Measurements from ENCODE around the gene ZFP91.
A peak's percentile ranks its signal among the peaks of the same experiment; 100 is the strongest.

The ZFP91 gene

GRCh38 chr11:58628446-58628845 lies 49.6 kb downstream of the ZFP91 start:
- DNase-seq (ENCODE audit: low read depth in 1 of 2, low spot score in 1 of 2): no peak
- no peaks in the 10 kb centered on the region for H3K27me3 ChIP-seq (ENCODE audit: insufficient read depth, poor library complexity, severe bottlenecking)
- no peak overlapping the region for H3K27ac ChIP-seq (replicated peaks)
- H3K4me3 ChIP-seq (replicated peaks; ENCODE audit: insufficient read depth, low read length): no peak overlapping the region
- TF ChIP-seq CTCF (IDR thresholded peaks at IDR 0.05; ENCODE audit: insufficient read depth, low read length) (no peak), POLR2AphosphoS5 (IDR thresholded peaks at IDR 0.05; ENCODE audit: low read depth) (no peak), REST (IDR thresholded peaks at IDR 0.05; ENCODE audit: insufficient replicate concordance, low read depth) (no peak), SPI1 (IDR thresholded peaks at IDR 0.05; ENCODE audit: borderline replicate concordance, low read depth) (no peak), GABPA (IDR thresholded peaks at IDR 0.05; ENCODE audit: low read depth) (no peak)

GRCh38 chr11:58629857-58630256 lies 51.0 kb downstream of the ZFP91 start:
- no peak overlapping the region for H3K27ac ChIP-seq (replicated peaks)
- TF ChIP-seq SPI1 (IDR thresholded peaks at IDR 0.05; ENCODE audit: borderline replicate concordance, low read depth): no peak
- peak; percentile 58 for TF ChIP-seq CTCF (IDR thresholded peaks at IDR 0.05; ENCODE audit: insufficient read depth, low read length)
- H3K27me3 ChIP-seq (ENCODE audit: insufficient read depth, poor library complexity, severe bottlenecking): no peaks in the 10 kb centered on the region
- H3K4me3 ChIP-seq (replicated peaks; ENCODE audit: insufficient read depth, low read length): no peak overlapping the region
- DNase-seq (ENCODE audit: low read depth in 1 of 2, low spot score in 1 of 2): peak in 1 of 2 experiments; percentile 48

- DNase-seq (ENCODE audit: low read depth in 1 of 2, low spot score in 1 of 2): no peak
- no peaks in the 10 kb centered on the region for H3K27me3 ChIP-seq (ENCODE audit: insufficient read depth, poor library complexity, severe bottlenecking)
- no peak overlapping the region for H3K4me3 ChIP-seq (replicated peaks; ENCODE audit: insufficient read depth, low read length)
- H3K27ac ChIP-seq (replicated peaks): no peak overlapping the region
- TF ChIP-seq SPI1 (IDR thresholded peaks at IDR 0.05; ENCODE audit: borderline replicate concordance, low read depth): no peak
- no peak for TF ChIP-seq GABPA (IDR thresholded peaks at IDR 0.05; ENCODE audit: low read depth)
- no peak for TF ChIP-seq POLR2AphosphoS5 (IDR thresholded peaks at IDR 0.05; ENCODE audit: low read depth)
- no peak for TF ChIP-seq CTCF (IDR thresholded peaks at IDR 0.05; ENCODE audit: insufficient read depth, low read length)
These were observed 52.5 kb downstream of the ZFP91 start for GRCh38 chr11:58631378-58631777.

- no peaks in the 10 kb centered on the region for H3K27me3 ChIP-seq (ENCODE audit: insufficient read depth, poor library complexity, severe bottlenecking)
- TF ChIP-seq GABPA (IDR thresholded peaks at IDR 0.05; ENCODE audit: low read depth) (no peak), REST (IDR thresholded peaks at IDR 0.05; ENCODE audit: insufficient replicate concordance, low read depth) (no peak), CTCF (IDR thresholded peaks at IDR 0.05; ENCODE audit: insufficient read depth, low read length) (no peak), POLR2AphosphoS5 (IDR thresholded peaks at IDR 0.05; ENCODE audit: low read depth) (no peak), SPI1 (IDR thresholded peaks at IDR 0.05; ENCODE audit: borderline replicate concordance, low read depth) (no peak)
- no peak overlapping the region for H3K27ac ChIP-seq (replicated peaks)
- DNase-seq (ENCODE audit: low read depth in 1 of 2, low spot score in 1 of 2): no peak
- no peak overlapping the region for H3K4me3 ChIP-seq (replicated peaks; ENCODE audit: insufficient read depth, low read length)
These were observed 53.6 kb downstream of the ZFP91 start for GRCh38 chr11:58632510-58632909.

All from HL-60 (cell line).